K562 (cell line): ENCODE measurements around the gene MYO16. TPM values are rescaled to one million over a fixed set of nuclear protein-coding genes. Genes with fewer than 3 reads are reported as not detected.

ENCODE experiments used
- GTF2A2 ChIP-seq: IDR thresholded peaks from 2 replicates; pipeline ENCODE4 v1.6.1; 2016; ENCODE audit warnings: mild to moderate bottlenecking, missing genetic modification characterization, missing compliant biosample characterization
- HMG20B ChIP-seq: fragments of 250-450 bp; sonication (Bioruptor Pico); IDR thresholded peaks from 2 replicates; pipeline ENCODE4 v1.5.0; 2021; ENCODE audit warnings: mild to moderate bottlenecking
- LARP7 ChIP-seq: fragments of 450-650 bp; IDR thresholded peaks from 2 replicates; pipeline ENCODE4 v1.6.1; 2016
- MAFK ChIP-seq: IDR thresholded peaks from 2 replicates; pipeline ENCODE4 v1.6.1; 2011; ENCODE audit warnings: low read length, improper control_type of control experiment
- MEIS2 ChIP-seq: fragments of 450-650 bp; IDR thresholded peaks from 2 replicates; pipeline ENCODE4 v1.6.1; 2014; ENCODE audit warnings: mild to moderate bottlenecking; ENCODE audit not compliant: partially characterized antibody
- MGA ChIP-seq: fragments of 450-650 bp; IDR thresholded peaks from 2 replicates; pipeline ENCODE4 v1.6.1; 2016; ENCODE audit warnings: mild to moderate bottlenecking, moderate library complexity
- NFE2 ChIP-seq: IDR thresholded peaks from 2 replicates; pipeline ENCODE4 v1.6.1; 2014; ENCODE audit warnings: antibody characterized with exemption, low read depth
- PYGO2 ChIP-seq: fragments of 450-650 bp; IDR thresholded peaks from 2 replicates; pipeline ENCODE4 v1.6.1; 2016; ENCODE audit warnings: mild to moderate bottlenecking, missing genetic modification characterization, moderate library complexity, missing compliant biosample characterization
- TSC22D4 ChIP-seq: fragments of 450-650 bp; IDR thresholded peaks from 2 replicates; pipeline ENCODE4 v1.6.1; 2016; ENCODE audit warnings: missing genetic modification characterization, missing biosample characterization, control low read depth
- XRCC5 ChIP-seq: fragments of 200-400 bp; formaldehyde crosslinking; IDR thresholded peaks from 2 replicates; pipeline ENCODE4 v1.6.1; 2017; ENCODE audit warnings: low read depth, mild to moderate bottlenecking, low read length
- ZNF140 ChIP-seq: fragments of 250-450 bp; sonication (Bioruptor Pico); IDR thresholded peaks from 2 replicates; pipeline ENCODE4 v1.8.0; 2021; ENCODE audit warnings: moderate library complexity, mild to moderate bottlenecking, inconsistent platforms
- ZNF398 ChIP-seq: fragments of 250-450 bp; sonication (Bioruptor Pico); IDR thresholded peaks from 2 replicates; pipeline ENCODE4 v1.8.0; 2021; ENCODE audit warnings: moderate library complexity, mild to moderate bottlenecking, inconsistent platforms
- polyA plus RNA-seq, 8 experiments: library from polyadenylated mRNA; depleted of rRNA in 4 of 8; stranded (reverse) in 5 of 8; unstranded in 3 of 8; fragments of >200 nt; fragmentation: Nextera tagmentation in 2 of 8; fragmentation: Illumina TruSeq in 1 of 8; extraction: Ambion mirVana in 2 of 8; extraction: Trizol in 1 of 8; gene quantifications; 2 replicates each; pipeline versions ENCODE4 v1.2.1 to v1.2.3, GENCODE V29; 2011 to 2014; ENCODE audit warnings: inconsistent platforms in 1 of 8, missing spikeins in 1 of 8
- total RNA-seq, 7 experiments: library from RNA; depleted of rRNA in 6 of 7; stranded (reverse); fragments of >200 nt in 6 of 7; fragmentation: Illumina TruSeq in 2 of 7; extraction: Trizol in 2 of 7; gene quantifications; 2 replicates each; pipeline versions ENCODE4 v1.2.1 to v1.2.3, GENCODE V29; 2011 to 2021; ENCODE audit warnings: low replicate concordance in 1 of 7

Gene MYO16
- total and polyA plus RNA-seq, 9 of the 15 experiments (the other 6 are each of a cell fraction or from before 2014, with no cell fraction given), result 4.3 to 45.7 (median 12.1) TPM

GRCh38 chr13:108676620-108677019, 47.2 kb downstream of the MYO16 start (continued):
- TF ChIP-seq MGA (no peak), MEIS2 (no peak), HMG20B (CRISPR knock-in tag) (no peak), MAFK (no peak), XRCC5 (no peak), GTF2A2 (tag) (no peak), PYGO2 (no peak), LARP7 (no peak), NFE2 (no peak), ZNF140 (CRISPR knock-in tag) (no peak), TSC22D4 (tag) (no peak), ZNF398 (no peak)
